ENCODE measurements around the gene PHLPP1. TPM values are rescaled to one million over a fixed set of nuclear protein-coding genes. Genes with fewer than 3 reads are reported as not detected.
A peak's percentile ranks its signal among the peaks of the same experiment; 100 is the strongest.

PHLPP1 gene
- total RNA-seq, 1 experiment from 2014 or later: 39.9 TPM

DNA sequence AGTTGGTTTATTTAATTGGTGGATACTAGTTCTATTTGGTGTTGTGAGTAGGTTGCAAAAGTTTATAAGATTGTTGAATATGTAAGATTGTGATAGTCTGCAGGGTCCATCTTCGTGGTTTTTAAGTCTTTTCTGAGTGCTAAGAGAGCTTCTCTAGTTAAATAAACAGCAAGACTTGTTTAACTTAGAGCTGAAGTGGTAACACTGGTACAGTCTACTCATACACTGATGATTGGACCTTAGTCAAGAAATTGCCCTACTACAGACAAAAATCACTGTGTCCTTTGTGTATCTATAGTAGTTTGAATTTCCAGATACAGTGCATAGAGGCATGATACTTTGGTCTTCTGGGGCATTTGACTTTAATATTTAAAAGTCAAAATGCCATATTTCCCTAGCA is 94.6 kb downstream of the PHLPP1 start:
- no CpG with 5 or more reads among the region's 1 CpG for WGBS (ENCODE audit: extremely low coverage, insufficient read length, low lambda C conversion rate)
- Histone ChIP-seq H2AK5ac (ENCODE audit: insufficient read length, low read length) (no peak overlapping the region), H2BK15ac (ENCODE audit: low read depth, low read length) (no peak overlapping the region), H3K27me3 (ENCODE audit: insufficient read depth, low read length) (no peaks in the 10 kb centered on the region), H3K23me2 (ENCODE audit: insufficient read length, low read depth, low read length, poor library complexity, severe bottlenecking) (no peaks in the 10 kb centered on the region), H2BK12ac (ENCODE audit: insufficient read length, low read depth, low read length) (no peak overlapping the region), H3T11ph (ENCODE audit: low read length) (no peak overlapping the region), H4K20me1 (ENCODE audit: control insufficient read depth, insufficient read depth, insufficient read length) (no peaks in the 10 kb centered on the region), H4K91ac (ENCODE audit: insufficient read length, low read depth, low read length) (no peak overlapping the region), H4K5ac (ENCODE audit: insufficient read length, low read depth, low read length) (no peak overlapping the region), H3K79me2 (ENCODE audit: insufficient read depth, low read length) (peaks cover 23% of the 10 kb centered on the region; the same call in 1 of the 2 replicates), H3K14ac (ENCODE audit: insufficient read depth, low read length) (no peak overlapping the region), H2BK20ac (ENCODE audit: low read depth, low read length, poor library complexity, severe bottlenecking) (no peak overlapping the region), H3K23ac (ENCODE audit: insufficient read length, low read depth, low read length) (no peak overlapping the region), H3K18ac (ENCODE audit: insufficient read length, low read depth, low read length) (no peak overlapping the region), H3K4me2 (ENCODE audit: insufficient read depth, insufficient read length, low read length) (no peak overlapping the region), H2BK5ac (ENCODE audit: insufficient read length, low read length) (no peak overlapping the region), H2BK120ac (ENCODE audit: low read depth, low read length, poor library complexity, severe bottlenecking) (no peak overlapping the region), H2AFZ (ENCODE audit: low read length) (no peak overlapping the region), H3K79me1 (ENCODE audit: insufficient read depth, low read depth, low read length, poor library complexity, severe bottlenecking) (no peaks in the 10 kb centered on the region), H3K4me1 (ENCODE audit: insufficient read depth, low read length) (peaks cover 14% of the 10 kb centered on the region), H4K8ac (replicated peaks; ENCODE audit: insufficient read length, low read depth, low read length) (no peak overlapping the region), H3K9me3 (ENCODE audit: control insufficient read depth, low read depth, low read length) (no peaks in the 10 kb centered on the region), H3K4ac (ENCODE audit: low read depth, low read length) (no peak overlapping the region), H3K27ac (ENCODE audit: insufficient read length, low read depth, low read length) (no peak overlapping the region), H3K56ac (ENCODE audit: insufficient read length, low read depth, low read length) (no peak overlapping the region), H3K9ac (ENCODE audit: extremely low read depth, insufficient read length, low read length) (no peak overlapping the region)
- Mint-ChIP-seq H3K36me3 (ENCODE audit: insufficient read depth in 1 of 3, low read depth in 3 of 3) (no peaks in the 10 kb centered on the region; a peak in 1 of 7 replicates), H3K4me3 (no peak overlapping the region), H3K4me1 (peaks cover 44 to 51% of the 10 kb centered on the region in 2 experiments), H3K9me3 (no peaks in the 10 kb centered on the region), H3K27me3 (ENCODE audit: low read depth) (no peaks in the 10 kb centered on the region), H3K27ac (peak overlapping the region in 1 of 3 experiments; percentile 76; a peak in 3 of 7 replicates)
- TF ChIP-seq, protein P1, sequence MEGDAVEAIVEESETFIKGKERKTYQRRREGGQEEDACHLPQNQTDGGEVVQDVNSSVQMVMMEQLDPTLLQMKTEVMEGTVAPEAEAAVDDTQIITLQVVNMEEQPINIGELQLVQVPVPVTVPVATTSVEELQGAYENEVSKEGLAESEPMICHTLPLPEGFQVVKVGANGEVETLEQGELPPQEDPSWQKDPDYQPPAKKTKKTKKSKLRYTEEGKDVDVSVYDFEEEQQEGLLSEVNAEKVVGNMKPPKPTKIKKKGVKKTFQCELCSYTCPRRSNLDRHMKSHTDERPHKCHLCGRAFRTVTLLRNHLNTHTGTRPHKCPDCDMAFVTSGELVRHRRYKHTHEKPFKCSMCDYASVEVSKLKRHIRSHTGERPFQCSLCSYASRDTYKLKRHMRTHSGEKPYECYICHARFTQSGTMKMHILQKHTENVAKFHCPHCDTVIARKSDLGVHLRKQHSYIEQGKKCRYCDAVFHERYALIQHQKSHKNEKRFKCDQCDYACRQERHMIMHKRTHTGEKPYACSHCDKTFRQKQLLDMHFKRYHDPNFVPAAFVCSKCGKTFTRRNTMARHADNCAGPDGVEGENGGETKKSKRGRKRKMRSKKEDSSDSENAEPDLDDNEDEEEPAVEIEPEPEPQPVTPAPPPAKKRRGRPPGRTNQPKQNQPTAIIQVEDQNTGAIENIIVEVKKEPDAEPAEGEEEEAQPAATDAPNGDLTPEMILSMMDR (conservative IDR thresholded peaks at IDR 0.05): no peak
- DNase-seq: no peak

All from H9 (cell line).